HG03442 (cell line): Measurements from ENCODE around the gene RPUSD2.

Experiments
- ATAC-seq: cut with Tn5 transposase; IDR thresholded peaks from one replicate; pipeline ENCODE4 v1.9.1; 2021; ENCODE audit warnings: mild to moderate bottlenecking, moderate library complexity; ENCODE audit not compliant: unreplicated experiment

Gene RPUSD2, protein sequence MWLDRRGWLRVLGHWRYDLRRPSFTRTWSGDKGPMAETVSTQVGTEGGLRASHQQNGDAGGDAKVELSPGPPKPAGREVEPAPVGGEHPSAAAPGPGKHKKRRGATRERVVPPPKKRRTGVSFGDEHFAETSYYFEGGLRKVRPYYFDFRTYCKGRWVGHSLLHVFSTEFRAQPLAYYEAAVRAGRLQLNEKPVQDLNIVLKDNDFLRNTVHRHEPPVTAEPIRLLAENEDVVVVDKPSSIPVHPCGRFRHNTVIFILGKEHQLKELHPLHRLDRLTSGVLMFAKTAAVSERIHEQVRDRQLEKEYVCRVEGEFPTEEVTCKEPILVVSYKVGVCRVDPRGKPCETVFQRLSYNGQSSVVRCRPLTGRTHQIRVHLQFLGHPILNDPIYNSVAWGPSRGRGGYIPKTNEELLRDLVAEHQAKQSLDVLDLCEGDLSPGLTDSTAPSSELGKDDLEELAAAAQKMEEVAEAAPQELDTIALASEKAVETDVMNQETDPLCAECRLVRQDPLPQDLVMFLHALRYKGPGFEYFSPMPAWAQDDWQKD

DNA sequence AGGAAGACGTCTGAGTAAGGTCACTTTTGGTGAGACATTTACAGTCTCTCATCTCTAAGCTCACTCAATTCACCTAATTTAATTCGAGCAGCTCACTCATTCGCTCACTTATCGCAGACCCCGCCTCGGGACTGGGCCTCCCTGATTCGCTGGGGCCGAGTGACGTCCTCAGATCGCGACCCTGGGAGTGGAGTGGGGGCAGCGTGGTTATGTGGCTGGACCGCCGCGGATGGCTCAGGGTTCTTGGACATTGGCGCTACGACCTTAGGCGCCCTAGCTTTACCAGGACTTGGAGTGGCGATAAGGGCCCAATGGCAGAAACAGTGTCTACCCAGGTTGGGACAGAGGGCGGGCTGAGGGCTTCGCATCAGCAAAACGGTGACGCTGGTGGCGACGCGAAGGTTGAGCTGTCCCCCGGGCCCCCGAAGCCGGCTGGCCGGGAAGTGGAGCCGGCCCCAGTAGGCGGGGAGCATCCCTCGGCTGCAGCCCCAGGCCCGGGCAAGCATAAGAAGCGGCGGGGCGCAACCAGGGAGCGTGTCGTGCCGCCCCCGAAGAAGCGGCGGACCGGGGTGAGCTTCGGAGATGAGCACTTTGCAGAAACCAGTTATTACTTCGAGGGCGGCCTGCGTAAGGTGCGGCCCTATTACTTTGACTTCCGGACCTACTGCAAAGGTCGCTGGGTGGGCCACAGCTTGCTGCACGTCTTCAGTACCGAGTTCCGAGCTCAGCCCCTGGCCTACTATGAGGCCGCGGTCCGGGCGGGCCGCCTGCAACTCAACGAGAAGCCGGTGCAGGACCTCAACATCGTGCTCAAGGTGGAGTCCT is at the start of gene RPUSD2:
Gene RPUSD2 (plus strand): TSS at position 171 of the 825 bp plus-strand sequence. CDS start 39 bp downstream, at position 210.
- ATAC-seq = peak; percentile 44

DNA sequence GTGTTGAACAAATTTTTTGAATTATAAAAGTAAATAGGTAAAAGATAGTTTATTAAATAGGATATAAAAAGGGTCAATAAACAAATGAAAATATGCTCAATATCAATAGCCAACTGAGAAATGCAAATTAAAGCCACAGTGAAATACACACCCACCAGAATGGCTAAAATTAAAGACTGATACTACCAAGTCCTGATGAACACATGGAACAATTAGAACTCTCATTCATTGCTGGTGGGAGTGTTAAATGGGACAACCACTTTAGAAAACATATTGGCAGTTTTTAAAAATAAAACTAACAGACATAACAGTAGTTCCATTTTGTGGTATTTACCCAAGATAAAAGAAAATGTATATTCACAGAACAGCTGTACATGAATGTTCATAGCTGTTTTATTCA is 45.5 kb upstream of the RPUSD2 start:
- ATAC-seq = no peak

DNA sequence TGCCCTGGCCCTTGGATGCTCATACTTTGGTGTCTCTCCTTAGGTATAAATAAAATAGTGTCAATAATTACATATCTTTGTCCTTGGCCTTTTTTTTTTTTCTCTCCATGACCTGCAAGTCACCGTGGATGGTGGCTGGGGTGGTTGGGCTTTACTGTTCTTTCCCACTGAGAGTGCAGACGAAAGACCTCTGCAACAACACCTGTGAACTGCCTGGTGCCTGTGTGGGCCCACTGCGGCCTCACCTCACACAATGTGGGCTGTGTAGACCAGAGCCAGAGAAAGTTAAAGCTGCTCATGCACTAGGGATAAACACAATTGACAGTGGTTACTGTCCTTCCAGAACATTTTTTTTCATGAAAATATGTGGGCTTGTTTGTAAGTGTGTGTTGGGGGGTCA is 43.2 kb upstream of the RPUSD2 start:
- no peak for ATAC-seq

DNA sequence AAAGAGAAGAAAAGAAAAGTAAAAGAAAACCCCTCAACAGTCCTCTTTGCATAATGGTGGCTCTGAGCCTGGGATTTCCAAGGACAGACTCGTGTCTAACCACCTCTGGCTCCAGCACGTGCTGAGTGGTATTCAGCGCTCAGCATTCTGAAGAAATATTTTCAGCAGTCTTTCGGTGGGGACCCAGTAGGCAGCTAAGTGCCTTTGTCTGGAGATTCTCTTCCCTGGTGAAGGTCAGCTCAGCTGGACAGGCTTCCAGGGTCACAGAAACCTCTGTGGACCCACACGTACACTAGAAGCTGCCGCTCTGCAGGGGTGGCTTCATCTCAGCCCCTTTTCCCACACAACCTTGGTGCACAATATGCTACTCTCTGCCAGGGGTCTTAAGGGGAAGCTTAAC is 40.3 kb upstream of the RPUSD2 start:
- no peak for ATAC-seq

DNA sequence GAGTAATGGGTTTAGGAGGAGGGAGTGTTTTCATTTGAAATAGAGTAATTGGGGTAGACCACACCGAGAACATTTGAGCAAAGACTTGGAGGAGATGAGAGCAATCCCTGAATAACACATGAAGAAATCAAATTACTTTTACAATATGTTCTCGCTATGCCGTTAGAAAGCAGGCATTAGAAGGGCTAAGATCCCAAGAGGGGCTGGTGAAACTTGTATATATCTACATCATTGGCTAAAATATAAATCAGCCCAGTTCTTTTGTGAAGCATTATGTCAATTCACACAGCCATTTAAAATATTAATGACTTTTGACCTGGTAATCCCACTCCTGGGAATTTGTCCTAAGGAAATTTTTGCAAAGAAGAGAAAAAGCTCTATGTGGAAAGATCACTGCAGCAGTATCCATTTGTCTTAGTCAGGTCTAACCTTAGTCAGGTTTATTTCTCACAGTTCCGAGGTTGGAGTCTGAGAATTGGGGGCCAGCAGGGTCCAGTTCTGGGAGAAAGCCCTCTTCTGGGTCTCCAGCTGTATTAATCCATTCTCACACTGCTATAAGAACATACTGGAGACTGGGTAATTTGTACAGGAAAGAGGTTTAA is 35.2 kb upstream of the RPUSD2 start:
- ATAC-seq = no peak

DNA sequence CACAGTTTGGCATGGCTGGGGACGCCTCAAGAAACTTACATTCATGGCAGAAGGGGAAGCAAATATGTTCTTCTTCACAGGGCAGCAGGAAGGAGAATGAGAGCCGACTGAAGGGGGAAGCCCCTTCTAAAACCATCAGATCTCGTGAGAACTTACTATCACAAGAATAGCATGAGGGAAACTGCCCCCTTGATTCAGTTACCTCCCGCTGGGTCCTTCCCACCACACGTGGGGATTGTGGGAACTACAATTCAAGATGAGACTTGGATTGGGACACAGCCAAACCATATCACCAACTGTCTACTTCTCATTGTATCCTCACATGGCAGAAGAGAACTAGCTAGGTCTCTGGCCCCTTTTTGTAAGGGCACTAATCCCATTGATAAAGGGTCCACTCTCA is 34.7 kb upstream of the RPUSD2 start:
- ATAC-seq = no peak

DNA sequence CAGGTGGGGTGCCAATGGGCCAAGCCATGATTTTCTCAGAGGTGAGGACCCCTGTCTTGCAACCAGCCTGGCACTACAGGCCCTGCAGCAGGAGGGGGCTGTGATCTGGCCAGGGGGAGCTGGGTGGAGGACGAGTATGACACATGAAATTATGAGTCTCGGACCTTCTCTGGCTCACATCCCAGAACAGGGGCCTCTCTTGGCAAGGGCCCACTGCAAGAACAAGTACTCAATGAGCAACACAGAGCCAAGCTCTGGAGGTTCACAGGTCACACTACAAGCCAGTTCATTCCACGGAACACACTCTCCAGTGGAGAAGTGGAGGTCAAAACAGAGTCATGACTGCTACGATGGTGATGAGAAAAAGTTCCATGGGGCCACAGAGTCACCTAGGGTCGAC is 32.6 kb upstream of the RPUSD2 start:
- no peak for ATAC-seq

DNA sequence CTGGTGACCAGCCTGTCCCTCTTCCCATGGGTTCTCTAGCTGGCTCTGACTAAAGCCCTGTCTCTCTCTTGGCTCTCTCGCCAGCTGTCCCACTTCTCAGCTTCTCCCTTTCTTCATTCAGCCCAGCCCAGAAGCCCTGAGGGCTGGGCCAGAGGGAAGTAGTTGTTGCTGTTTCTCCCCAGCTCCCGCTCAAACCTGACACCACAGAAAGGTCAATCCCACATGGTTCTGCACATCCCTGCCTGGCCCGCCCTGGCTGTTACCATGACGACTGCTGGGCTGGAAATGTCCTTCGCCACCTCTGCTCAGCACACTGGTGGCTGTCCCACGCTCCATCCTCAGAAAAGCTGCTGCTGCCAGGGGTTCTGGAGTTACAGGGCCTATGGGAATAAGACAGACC is 30.1 kb upstream of the RPUSD2 start:
- ATAC-seq = no peak

DNA sequence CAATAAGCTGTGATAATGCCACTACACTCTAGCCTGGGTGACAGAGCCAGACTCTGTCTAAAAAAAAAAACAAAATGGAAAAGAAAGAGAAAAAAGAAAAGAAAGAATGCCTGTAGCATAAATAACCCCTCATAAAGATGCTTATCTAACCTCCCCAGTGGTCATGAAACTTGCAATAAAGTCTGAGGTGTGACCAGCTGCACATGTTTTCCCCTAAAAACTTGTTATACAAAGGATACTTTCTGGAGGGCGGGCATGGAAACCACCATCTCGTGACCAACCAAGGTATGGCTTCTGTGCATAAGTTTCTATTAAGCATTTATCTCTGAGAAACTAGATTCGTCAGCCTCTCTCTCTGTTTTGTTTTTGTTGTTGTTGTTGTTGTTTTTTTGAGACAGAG is 26.0 kb upstream of the RPUSD2 start:
- no peak for ATAC-seq

DNA sequence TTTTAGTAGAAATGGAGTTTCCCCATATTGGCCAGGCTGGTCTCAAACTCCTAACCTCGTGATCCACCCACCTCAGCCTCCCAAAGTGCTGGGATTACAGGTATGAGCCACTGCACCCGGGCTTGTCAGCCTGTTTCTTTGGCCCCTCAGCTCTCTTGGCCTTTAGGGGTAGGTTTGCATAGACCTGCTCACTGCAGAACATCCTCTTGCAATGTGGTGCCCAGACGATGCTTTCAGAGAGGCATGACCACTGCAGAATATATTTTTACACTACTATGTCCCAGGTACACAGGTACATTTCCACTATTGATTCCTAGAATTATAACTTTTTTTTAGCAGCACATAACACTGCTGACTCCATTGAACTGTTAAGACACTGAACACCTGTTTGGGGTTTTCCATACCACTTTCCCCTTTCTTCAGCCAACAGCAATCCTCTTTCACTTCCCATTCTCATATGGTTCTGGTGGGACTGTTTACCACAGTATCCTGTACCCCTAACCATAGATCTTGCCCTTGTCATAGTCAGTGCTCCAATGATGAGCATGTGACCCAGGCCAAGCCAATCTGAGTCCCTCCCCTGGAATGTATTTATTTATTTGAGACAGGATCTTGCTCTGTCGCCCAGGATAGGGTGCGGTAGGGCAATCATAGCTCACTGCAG is 25.3 kb upstream of the RPUSD2 start:
- ATAC-seq = peak; percentile 82

DNA sequence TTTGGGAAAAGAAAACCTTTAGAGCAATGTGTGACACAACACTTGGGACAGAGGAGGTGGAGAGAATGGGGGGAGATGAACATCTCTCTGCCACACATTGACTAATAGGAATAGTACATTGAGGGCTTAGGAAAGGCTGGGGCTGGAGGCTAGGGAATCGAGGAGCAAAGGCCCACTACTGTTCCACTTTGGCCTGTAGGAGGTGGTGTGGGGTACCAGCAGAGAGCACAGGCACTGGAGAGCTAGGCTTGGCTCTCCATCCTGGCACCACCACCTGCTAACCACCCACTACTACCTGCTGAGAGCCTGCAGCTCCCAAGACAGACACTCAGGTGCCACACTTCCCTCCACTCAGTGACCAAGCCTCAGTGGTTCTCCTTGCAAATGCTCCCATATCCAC is 23.6 kb upstream of the RPUSD2 start:
- no peak for ATAC-seq

DNA sequence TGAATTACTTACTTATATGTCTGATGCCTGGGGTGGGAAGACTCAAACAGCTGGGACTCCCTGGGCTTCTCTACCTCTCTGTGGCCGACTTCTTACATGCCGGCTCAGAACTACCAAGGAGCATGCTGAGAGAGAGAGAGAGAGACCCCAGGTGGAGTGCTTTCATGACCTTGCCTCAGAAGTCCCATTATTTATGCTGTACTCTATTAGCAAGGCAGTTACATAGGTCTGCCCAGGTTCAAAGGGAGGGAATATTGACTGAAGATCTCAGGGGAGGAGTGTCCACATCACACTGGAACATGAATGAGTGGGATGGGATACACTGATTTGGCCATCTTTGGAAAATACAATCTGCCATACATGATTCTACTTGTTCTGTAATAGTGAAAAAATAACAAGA is 20.5 kb upstream of the RPUSD2 start:
- no peak for ATAC-seq

DNA sequence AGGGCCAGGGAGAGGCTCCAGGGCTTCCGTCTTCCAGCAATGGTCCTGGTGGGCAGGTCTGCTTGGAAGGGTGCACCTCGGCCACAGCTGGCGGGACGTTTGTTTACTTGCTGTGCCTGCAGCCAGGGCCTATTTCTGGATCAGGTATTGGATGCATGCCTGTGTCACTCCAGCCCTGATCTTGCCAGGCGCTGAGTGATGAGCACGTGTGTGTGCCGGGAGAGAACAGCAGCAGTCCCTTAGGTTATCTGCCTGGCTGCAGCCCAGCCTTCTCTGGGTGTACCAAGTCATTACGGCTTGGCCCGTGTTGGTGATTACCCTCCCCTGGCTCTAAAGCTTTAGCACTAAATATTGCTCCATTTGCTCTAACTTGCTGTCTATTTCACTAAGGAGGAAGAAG is 19.2 kb upstream of the RPUSD2 start:
- no peak for ATAC-seq

DNA sequence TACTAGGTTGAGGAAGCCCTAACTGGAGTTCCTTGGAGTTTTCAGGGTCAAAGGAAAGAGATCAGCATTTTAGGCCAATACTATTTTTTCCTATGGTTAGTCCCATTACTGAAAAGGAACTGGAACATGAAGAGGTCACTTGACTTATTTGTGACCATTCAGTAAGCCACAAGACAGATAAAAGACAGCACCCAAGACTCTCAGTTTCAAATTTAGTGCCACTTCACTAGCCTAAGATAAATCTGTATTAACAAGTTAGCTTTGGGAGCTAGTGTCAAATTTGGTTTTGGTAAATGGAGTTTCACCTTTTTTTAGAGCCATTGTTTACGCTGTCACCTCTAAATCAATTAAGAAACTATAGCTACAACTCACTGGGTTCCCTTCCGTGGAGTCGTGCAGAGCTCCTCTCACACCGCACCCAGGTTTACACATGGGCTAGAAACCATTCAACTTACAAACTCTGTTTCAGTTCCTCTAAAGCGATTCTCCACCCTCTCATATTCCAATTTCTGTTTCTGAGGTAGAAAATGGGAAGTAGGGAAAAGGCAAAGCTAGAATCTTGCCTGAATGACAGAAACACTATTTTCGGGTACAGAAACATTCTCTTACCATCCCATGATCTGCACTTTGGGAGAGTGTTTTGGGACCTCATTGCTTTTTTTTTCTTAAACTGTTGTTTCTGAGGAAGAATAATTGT is 18.6 kb upstream of the RPUSD2 start:
- peak; percentile 65 for ATAC-seq

DNA sequence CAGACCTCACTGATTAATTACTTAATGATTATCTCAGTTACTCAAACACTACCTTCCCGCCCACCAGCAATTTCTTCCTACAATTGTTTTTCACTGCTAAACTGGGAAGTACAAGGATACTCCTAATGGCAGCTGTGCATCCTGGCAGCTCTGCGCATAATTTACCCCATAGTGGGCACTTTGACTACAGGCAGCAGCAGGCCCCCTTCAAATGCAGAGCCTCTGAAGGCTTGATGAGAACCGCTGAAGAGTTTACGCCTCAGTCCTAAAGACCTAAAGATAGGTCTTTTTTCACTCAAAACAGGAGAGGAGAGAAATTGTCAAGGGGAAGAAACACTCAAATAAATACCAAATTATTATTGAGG is 15.0 kb upstream of the RPUSD2 start:
- ATAC-seq = no peak

DNA sequence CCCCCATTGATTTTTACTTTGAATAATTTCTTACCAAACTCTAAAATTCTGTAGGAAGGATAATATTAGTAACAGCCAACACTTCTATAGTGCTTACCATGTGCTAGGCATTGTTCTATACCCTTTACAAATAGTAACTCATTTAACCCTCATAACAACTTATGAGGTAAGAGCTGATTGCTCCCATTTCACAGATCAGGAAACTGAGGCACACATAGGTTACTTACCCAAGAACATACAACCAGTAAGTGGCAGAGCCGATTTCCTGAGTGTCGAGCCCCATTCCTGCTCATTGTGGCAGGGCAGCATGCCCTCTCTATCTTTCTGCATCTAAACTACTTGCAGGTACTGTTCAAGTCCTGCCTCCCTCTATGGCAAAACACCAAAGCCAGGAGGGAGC is 13.2 kb upstream of the RPUSD2 start:
- no peak for ATAC-seq

DNA sequence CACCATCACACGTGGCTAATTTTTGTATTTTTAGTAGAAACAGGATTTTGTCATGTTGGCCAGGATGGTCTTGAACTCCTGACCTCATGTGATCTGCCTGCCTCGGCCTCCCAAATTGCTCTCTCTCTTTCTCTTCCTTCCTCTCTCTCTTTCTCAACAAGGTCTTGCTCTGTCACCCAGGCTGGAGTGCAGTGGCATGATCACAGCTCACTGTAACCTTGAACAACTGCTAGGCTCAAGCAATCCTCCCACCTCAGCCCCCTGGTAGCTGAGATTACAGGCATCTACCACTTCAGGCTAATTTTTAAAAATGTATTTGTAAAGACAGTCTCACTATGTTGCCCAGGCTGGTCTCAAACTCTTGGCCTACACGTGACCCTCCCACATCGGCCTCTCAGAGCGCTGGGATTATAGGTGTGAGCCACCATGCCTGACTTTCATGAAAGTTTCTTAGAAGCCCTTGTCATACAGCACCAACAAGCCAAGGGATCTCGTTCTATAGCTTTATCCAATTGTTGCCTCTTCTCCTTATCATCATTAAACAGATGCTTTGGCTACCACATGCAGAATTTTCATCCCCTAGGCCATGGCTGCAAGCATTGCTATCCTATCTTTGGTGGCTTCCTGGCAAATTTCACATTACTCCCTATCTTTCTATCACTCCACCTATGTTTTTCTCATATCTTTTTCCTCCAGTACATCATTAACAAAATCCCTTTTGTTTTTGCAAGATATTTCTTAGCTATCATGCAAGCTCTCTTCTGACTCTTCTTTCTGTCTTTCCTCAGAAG is 10.0 kb upstream of the RPUSD2 start:
- no peak for ATAC-seq

DNA sequence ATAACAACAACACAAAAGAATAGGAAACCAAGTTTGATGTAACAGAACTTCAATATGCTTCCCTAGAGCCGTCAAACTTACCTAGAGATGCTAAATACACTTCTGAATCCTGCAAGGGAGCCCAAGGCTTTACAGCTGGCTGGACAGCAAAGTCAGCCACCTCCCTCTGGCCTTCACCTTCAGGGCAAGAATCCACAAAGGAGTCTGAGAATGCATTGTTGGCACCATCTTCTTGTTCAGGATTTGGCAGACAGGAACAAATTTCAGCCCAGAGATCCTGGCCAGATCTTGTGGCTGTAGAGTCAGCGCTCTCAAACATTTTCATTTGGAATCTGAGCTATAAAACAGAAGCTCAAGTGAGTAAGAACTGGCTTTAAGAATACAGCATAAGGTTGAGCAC is 6.4 kb upstream of the RPUSD2 start:
- no peak for ATAC-seq

DNA sequence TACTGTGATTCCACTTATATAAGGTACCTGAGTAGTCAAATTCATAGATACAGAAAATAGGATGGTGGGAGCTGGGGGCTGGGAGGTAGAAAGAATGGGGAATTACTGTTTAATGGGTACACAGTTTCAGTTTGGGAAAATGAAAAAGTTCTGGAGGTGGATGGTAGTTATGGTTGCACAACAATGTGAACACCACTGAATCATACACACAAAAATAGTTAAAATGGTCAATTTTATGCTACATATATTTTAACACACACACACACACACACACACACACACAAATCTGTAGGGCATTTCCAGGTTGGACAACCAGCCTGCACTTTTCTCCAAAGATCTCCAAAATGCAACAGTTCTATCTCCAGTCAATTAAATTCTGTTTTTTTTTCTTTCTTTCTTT is 5.7 kb upstream of the RPUSD2 start:
- no peak for ATAC-seq
